GM12878 (cell line): Measurements from ENCODE around the gene ST3GAL5. TPM values are rescaled to one million over a fixed set of nuclear protein-coding genes. Genes with fewer than 3 reads are reported as not detected.
"Not testable (repeated sequence)": the region's sequence is repeated elsewhere in the genome, so short reads cannot be mapped to it uniquely, and the experiment has no call there.

ENCODE experiments used
- ATAC-seq: fragments of 200-7000 bp; cut with Tn5 transposase; 3 replicates; pipeline ENCODE4 v1.9.1; 2020; ENCODE audit warnings: mild to moderate bottlenecking, moderate library complexity
- BruUV-seq: library from RNA; stranded (reverse); fragments of 400-500 nt; replicated peaks from 2 replicates; lab custom pipeline; 2021; lab: Mats Ljungman, UMichigan
- CTCF ChIA-PET: fragments of 300-600 bp; sonication (Branson Sonifier 250); formaldehyde crosslinking; extraction: SDS; loops from one replicate; lab custom pipeline; 2021; ENCODE audit warnings: inconsistent platforms; lab: Yijun Ruan, JAX
- POLR2A ChIA-PET: fragments of 350-600 bp; formaldehyde crosslinking; extraction: SDS; loops from one replicate; lab custom pipeline; 2021; ENCODE audit warnings: inconsistent platforms; lab: Charles Lee
- RAD21 ChIA-PET: fragments of 300-600 bp; sonication (Branson Sonifier 250); formaldehyde crosslinking; loops from one replicate; lab custom pipeline; 2023; ENCODE audit warnings: antibody characterized with exemption; ENCODE audit not compliant: unreplicated experiment; lab: Charles Lee
- SMC1A ChIA-PET: fragments of 300-600 bp; sonication (Branson Sonifier 250); formaldehyde crosslinking; loops from one replicate; lab custom pipeline; 2023; ENCODE audit not compliant: unreplicated experiment, uncharacterized antibody; lab: Charles Lee
- DNase-seq: peaks from one replicate; pipeline ENCODE4 v3.0.0-alpha.2; 2011; ENCODE audit warnings: low read depth, low spot score
- FAIRE-seq: peaks from 3 replicates; lab custom pipeline; 2011; peaks lifted over from hg19 to GRCh38; lab: Jason Lieb, UNC
- H2AFZ ChIP-seq: 2 replicates; pipeline ENCODE4 v1.6.0; 2011; ENCODE audit warnings: low read depth, low read length, control low read depth; ENCODE audit not compliant: control insufficient read depth
- H3K27ac ChIP-seq: 2 replicates; pipeline ENCODE4 v1.5.1; 2011; ENCODE audit warnings: control low read depth; ENCODE audit not compliant: control insufficient read depth, insufficient read depth
- H3K27me3 ChIP-seq, 2 experiments: replicated peaks in 1 of 2; 2 replicates each; pipeline versions ENCODE4 v1.6.0 to v1.6.1; 2011; ENCODE audit warnings: low read length in 1 of 2; ENCODE audit not compliant: control insufficient read depth in 2 of 2, insufficient read depth in 2 of 2
- H3K36me3 ChIP-seq, 2 experiments: 2 replicates each; pipeline ENCODE4 v1.5.1; 2011; ENCODE audit warnings: low read length in 1 of 2; ENCODE audit not compliant: control insufficient read depth in 2 of 2, insufficient read depth in 2 of 2
- H3K4me1 ChIP-seq: 2 replicates; pipeline ENCODE4 v1.6.1; 2011; ENCODE audit warnings: mild to moderate bottlenecking, low read length, moderate library complexity, mixed read lengths; ENCODE audit not compliant: control insufficient read depth, insufficient read depth
- H3K4me2 ChIP-seq: 2 replicates; pipeline ENCODE4 v1.6.0; 2011; ENCODE audit warnings: control low read depth; ENCODE audit not compliant: control insufficient read depth, insufficient read depth
- H3K4me3 ChIP-seq: fragments of 200-600 bp; sonication (generic); 2 replicates; pipeline ENCODE4 v1.5.1; 2016
- H3K79me2 ChIP-seq: 2 replicates; pipeline ENCODE4 v1.6.0; 2011; ENCODE audit warnings: low read length; ENCODE audit not compliant: control insufficient read depth, insufficient read depth
- H3K9ac ChIP-seq: 2 replicates; pipeline ENCODE4 v1.8.0; 2011; ENCODE audit warnings: low read length, control low read depth, mixed read lengths; ENCODE audit not compliant: control insufficient read depth, insufficient read depth
- H3K9me3 ChIP-seq: replicated peaks from 3 replicates; pipeline ENCODE4 v1.5.1; 2011; ENCODE audit warnings: mild to moderate bottlenecking, low read length; ENCODE audit not compliant: control insufficient read depth, insufficient read depth
- H4K20me1 ChIP-seq: 2 replicates; pipeline ENCODE4 v1.6.0; 2011; ENCODE audit not compliant: control insufficient read depth, insufficient read depth
- ZBTB33 ChIP-seq: fragments of 450-650 bp; IDR thresholded peaks from 2 replicates; pipeline ENCODE4 v1.6.1; 2017; ENCODE audit warnings: mild to moderate bottlenecking
- WGBS: methylation state at CpG from one replicate; pipeline ENCODE4 v1.1.6; 2016; ENCODE audit warnings: low lambda C conversion rate; ENCODE audit not compliant: insufficient replicate concordance, insufficient coverage; ENCODE audit errors: missing lambda C conversion rate; 5-methylcytosine and 5-hydroxymethylcytosine counted together
- in situ Hi-C: fragments of 300-500 bp; cut with MboI; formaldehyde crosslinking; loops from 9 replicates; pipeline ENCODE4 v1.14.3; 2018; ENCODE audit warnings: mixed read lengths
- intact Hi-C: fragments of 100-400 bp; cut with micrococcal nuclease; formaldehyde crosslinking; loops from one replicate; pipeline ENCODE4 v1.14.2; 2022; ENCODE audit not compliant: unreplicated experiment
- polyA plus RNA-seq, 11 experiments: library from polyadenylated mRNA; depleted of rRNA in 4 of 11; unstranded in 6 of 11; stranded (reverse) in 5 of 11; fragments of >200 nt; fragmentation: Nextera tagmentation in 4 of 11; fragmentation: Illumina TruSeq in 1 of 11; extraction: Ambion mirVana in 4 of 11; extraction: Trizol in 1 of 11; gene quantifications; 1 replicate in 1 of 11; 2 replicates in 10 of 11; pipeline versions ENCODE4 v1.2.1 to v1.2.3, GENCODE V29; 2011 to 2016; ENCODE audit warnings: inconsistent platforms in 2 of 11, missing spikeins in 2 of 11, low read depth in 1 of 11
- total RNA-seq, 4 experiments: library from RNA; depleted of rRNA in 3 of 4; stranded (reverse); fragments of >200 nt in 3 of 4; fragmentation: Illumina TruSeq in 1 of 4; extraction: Trizol in 1 of 4; gene quantifications; 2 replicates each; pipeline versions ENCODE4 v1.2.1 to v1.2.3, GENCODE V29; 2013 to 2021

The ST3GAL5 gene
- total and polyA plus RNA-seq, 10 of the 15 experiments (the other 5 are each of a cell fraction or from before 2014, with no cell fraction given) = 5.2 to 60.9 (median 10.2) TPM

GRCh38 chr2:85894554-85895278 is 5.9 kb upstream of the ST3GAL5 start:
- in situ Hi-C loops, H3K27ac ChIP-seq, H3K4me1 ChIP-seq, H4K20me1 ChIP-seq, H3K79me2 ChIP-seq, H3K4me3 ChIP-seq, H3K27me3 ChIP-seq, DNase-seq, BruUV-seq, H2AFZ ChIP-seq, FAIRE-seq, H3K9ac ChIP-seq, CTCF ChIA-PET, H3K36me3 ChIP-seq, intact Hi-C loops, H3K9me3 ChIP-seq, H3K4me2 ChIP-seq, POLR2A ChIA-PET: not testable (repeated sequence)
- TF ChIP-seq ZBTB33 = peak; percentile 81; the same call in 1 of the 2 replicates
- ChIA-PET SMC1A (interaction anchor here (0.8 kb wide), 1 partner anchor 24 kb away, joined by 3 read pairs; no protein-coding TSS in a partner anchor), RAD21 (interaction anchor here (0.9 to 1.7 kb wide), 2 partner anchors 102 to 141 kb away, joined by 3 to 4 read pairs; no protein-coding TSS in a partner anchor)
- 70% methylated on average over 6 of the region's 6 CpGs for WGBS
- ATAC-seq = peak; percentile 66
